Measurements from ENCODE around the gene DYRK4. TPM values are rescaled to one million over a fixed set of nuclear protein-coding genes. Genes with fewer than 3 reads are reported as not detected.

Gene DYRK4
- total and polyA plus RNA-seq, 2 of the 8 experiments (the other 6 are each of a cell fraction or from before 2014, with no cell fraction given): 10.5 to 11.4 TPM

GRCh38 chr12:4610481-4610880 lies 48.5 kb downstream of the DYRK4 start:
- Histone ChIP-seq H4K20me1 (replicated peaks in 1 of 2; ENCODE audit: control insufficient read depth in 1 of 2, insufficient read depth in 2 of 2, low read length in 2 of 2) (no peaks in the 10 kb centered on the region), H3K36me3 (ENCODE audit: control insufficient read depth in 2 of 4, insufficient read depth in 4 of 4, low read length in 3 of 4) (peaks cover 0 to 11% (median 1%) of the 10 kb centered on the region in 4 experiments; a peak in 2 of 8 replicates), H4K5ac (ENCODE audit: insufficient read length, low read depth, low read length) (no peak overlapping the region), H3K79me1 (ENCODE audit: low read depth, low read length) (no peaks in the 10 kb centered on the region), H2BK5ac (ENCODE audit: low read depth, low read length) (no peak overlapping the region), H2AK5ac (ENCODE audit: low read depth, low read length) (no peak overlapping the region), H3K23ac (ENCODE audit: insufficient read length) (no peak overlapping the region), H4K91ac (replicated peaks; ENCODE audit: insufficient read length, low read length) (no peak overlapping the region), H3K9me3 (ENCODE audit: insufficient read depth in 2 of 2, low read depth in 1 of 2, low read length in 1 of 2) (no peaks in the 10 kb centered on the region), H3K27ac (ENCODE audit: low read depth, low read length) (no peak overlapping the region), H3K4me3 (ENCODE audit: extremely low read depth in 1 of 4, insufficient read depth in 2 of 4, low read depth in 3 of 4, low read length in 4 of 4) (no peak overlapping the region), H3K27me3 (replicated peaks in 1 of 4; ENCODE audit: control insufficient read depth in 3 of 4, extremely low read depth in 1 of 4, insufficient read depth in 3 of 4, low read length in 3 of 4) (no peaks in the 10 kb centered on the region), H3K14ac (ENCODE audit: insufficient read length) (no peak overlapping the region), H3K56ac (replicated peaks; ENCODE audit: insufficient read length, low read depth, low read length) (no peak overlapping the region), H3K18ac (ENCODE audit: extremely low read depth, low read length) (no peak overlapping the region), H2BK20ac (ENCODE audit: low read length) (no peak overlapping the region), H2AFZ (ENCODE audit: low read length) (no peak overlapping the region), H3K4me1 (replicated peaks in 1 of 4; ENCODE audit: control insufficient read depth in 3 of 4, insufficient read depth in 4 of 4, low read length in 3 of 4) (no peaks in the 10 kb centered on the region), H3K79me2 (ENCODE audit: control insufficient read depth in 1 of 2, insufficient read depth in 2 of 2, low read length in 2 of 2) (0 out of 4 replicates have a peak, but pooled peaks cover 0 to 2% of the 10 kb centered on the region in 2 experiments), H3K23me2 (ENCODE audit: low read depth, low read length) (no peaks in the 10 kb centered on the region), H3K9ac (replicated peaks in 1 of 4; ENCODE audit: extremely low read depth in 1 of 4, low read depth in 3 of 4, low read length in 3 of 4) (no peak overlapping the region), H3K4ac (replicated peaks; ENCODE audit: insufficient read length, low read depth, low read length) (no peak overlapping the region), H2BK15ac (ENCODE audit: low read length) (no peak overlapping the region), H2BK120ac (replicated peaks; ENCODE audit: low read depth, low read length) (no peak overlapping the region), H3K4me2 (ENCODE audit: insufficient read depth in 1 of 2, low read depth in 2 of 2, low read length in 2 of 2) (no peak overlapping the region), H4K8ac (ENCODE audit: extremely low read depth, insufficient read depth, low read length) (no peak overlapping the region), H2BK12ac (ENCODE audit: low read depth, low read length) (no peak overlapping the region)
- 56% methylated on average over 4 of the region's 4 CpGs; no CpG with 5 or more reads in 1 of the 2 experiments for WGBS, 2 experiments (ENCODE audit: extremely low coverage in 1 of 2, insufficient coverage in 1 of 2, insufficient read length in 1 of 2, insufficient replicate concordance in 2 of 2, low coverage in 1 of 2, low lambda C conversion rate in 2 of 2, missing lambda C conversion rate in 1 of 2)
- no peak for FAIRE-seq
- ChIA-PET CTCF (ENCODE audit: partially characterized antibody) (interaction anchor here (0.7 to 2.0 kb wide), 5 partner anchors 9 to 148 kb away, joined by 3 to 6 read pairs (median 3); no protein-coding TSS in a partner anchor), POLR2A (ENCODE audit: partially characterized antibody) (interaction anchor here (1.3 kb wide), 1 partner anchor 42 kb away, joined by 4 read pairs; no protein-coding TSS in a partner anchor)
- DNase-seq (ENCODE audit: low read depth in 1 of 2, low spot score in 2 of 2): no peak
- TF ChIP-seq SIN3A (conservative IDR thresholded peaks at IDR 0.05 in 1 of 2, IDR thresholded peaks at IDR 0.05 in 1 of 2; ENCODE audit: low read depth in 1 of 2, low read length in 2 of 2) (no peak), CTBP2 (IDR thresholded peaks at IDR 0.05; ENCODE audit: borderline replicate concordance, insufficient read depth, insufficient read length, low read length) (no peak), CHD2 (IDR thresholded peaks at IDR 0.05; ENCODE audit: low read length) (no peak), SUZ12 (IDR thresholded peaks at IDR 0.05; ENCODE audit: low read length) (no peak), CHD1 (IDR thresholded peaks at IDR 0.05; ENCODE audit: low read depth, low read length) (no peak), CEBPB (IDR thresholded peaks at IDR 0.05; ENCODE audit: low read depth, low read length) (no peak), KDM4A (IDR thresholded peaks at IDR 0.05; ENCODE audit: low read depth, low read length, severe bottlenecking) (no peak), SIX5 (IDR thresholded peaks at IDR 0.05; ENCODE audit: low read depth, low read length) (no peak), RBBP5 (IDR thresholded peaks at IDR 0.05; ENCODE audit: borderline replicate concordance, low read depth, low read length) (no peak), RXRA (IDR thresholded peaks at IDR 0.05; ENCODE audit: insufficient read depth, low read depth, low read length) (no peak)
- TF ChIP-seq, protein P1, sequence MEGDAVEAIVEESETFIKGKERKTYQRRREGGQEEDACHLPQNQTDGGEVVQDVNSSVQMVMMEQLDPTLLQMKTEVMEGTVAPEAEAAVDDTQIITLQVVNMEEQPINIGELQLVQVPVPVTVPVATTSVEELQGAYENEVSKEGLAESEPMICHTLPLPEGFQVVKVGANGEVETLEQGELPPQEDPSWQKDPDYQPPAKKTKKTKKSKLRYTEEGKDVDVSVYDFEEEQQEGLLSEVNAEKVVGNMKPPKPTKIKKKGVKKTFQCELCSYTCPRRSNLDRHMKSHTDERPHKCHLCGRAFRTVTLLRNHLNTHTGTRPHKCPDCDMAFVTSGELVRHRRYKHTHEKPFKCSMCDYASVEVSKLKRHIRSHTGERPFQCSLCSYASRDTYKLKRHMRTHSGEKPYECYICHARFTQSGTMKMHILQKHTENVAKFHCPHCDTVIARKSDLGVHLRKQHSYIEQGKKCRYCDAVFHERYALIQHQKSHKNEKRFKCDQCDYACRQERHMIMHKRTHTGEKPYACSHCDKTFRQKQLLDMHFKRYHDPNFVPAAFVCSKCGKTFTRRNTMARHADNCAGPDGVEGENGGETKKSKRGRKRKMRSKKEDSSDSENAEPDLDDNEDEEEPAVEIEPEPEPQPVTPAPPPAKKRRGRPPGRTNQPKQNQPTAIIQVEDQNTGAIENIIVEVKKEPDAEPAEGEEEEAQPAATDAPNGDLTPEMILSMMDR (IDR thresholded peaks at IDR 0.05; ENCODE audit: control extremely low read depth in 1 of 3, insufficient read depth in 1 of 3, low read depth in 1 of 3, low read length in 3 of 3): no peak

All from H1 (cell line).